NCI-H1105 (cell line): ENCODE data around the gene GDI1.

ENCODE experiments used
- DNase-seq: peaks from one replicate; lab custom pipeline; 2025; lab: John Stamatoyannopoulos, UW

Gene GDI1

GRCh38 chrX:154482786-154483185, 45.8 kb downstream of the GDI1 start:
- DNase-seq: no peak

- DNase-seq: no peak
Observed at GRCh38 chrX:154483325-154483724, 46.4 kb downstream of the GDI1 start.

GRCh38 chrX:154484255-154485149, 47.5 kb downstream of the GDI1 start:
- no peak for DNase-seq

GRCh38 chrX:154485150-154486051, 48.4 kb downstream of the GDI1 start:
- DNase-seq: no peak

GRCh38 chrX:154486052-154486395, 49.1 kb downstream of the GDI1 start:
- DNase-seq: no peak

- DNase-seq: peak; percentile 64
Observed at GRCh38 chrX:154486396-154487207, 49.6 kb downstream of the GDI1 start, which contains the start of gene UBL4A. Gene UBL4A (minus strand): TSS chrX:154486615. CDS start chrX:154486584, 31 bp downstream.

GRCh38 chrX:154487518-154488290, 50.8 kb downstream of the GDI1 start:
- no peak for DNase-seq

GRCh38 chrX:154488336-154489075, 51.6 kb downstream of the GDI1 start:
- no peak for DNase-seq

GRCh38 chrX:154489182-154489581, 52.2 kb downstream of the GDI1 start:
- no peak for DNase-seq

- no peak for DNase-seq
Observed at GRCh38 chrX:154490021-154490413, 53.1 kb downstream of the GDI1 start.

- DNase-seq: peak; percentile 94
Observed at GRCh38 chrX:154490414-154491083, 53.6 kb downstream of the GDI1 start, which contains the start of gene SLC10A3. Gene SLC10A3 (minus strand): TSS chrX:154490629. CDS start chrX:154488940, 1,689 bp downstream.
